Upper lobe of left lung (tissue), 6 donors: Measurements from ENCODE around the gene PTPRR. TPM values are rescaled to one million over a fixed set of nuclear protein-coding genes. Genes with fewer than 3 reads are reported as not detected.

Source experiments
- ATAC-seq, 2 donors: fragments of 200-7000 bp; cut with Tn5 transposase; one replicate each; pipeline ENCODE4 v1.9.1; 2022; ENCODE audit warnings: mild to moderate bottlenecking in 2 of 2, moderate library complexity in 2 of 2; ENCODE audit not compliant: low FRiP score in 2 of 2
- DNase-seq, 2 donors: peaks; one replicate each; pipeline ENCODE4 v3.0.0-alpha.2; 2019 to 2020
- H3K27ac ChIP-seq, 4 donors: fragments of 200-600 bp; sonication (generic); one replicate each; pipeline ENCODE4 v1.5.1; 2016 to 2019
- H3K27me3 ChIP-seq, 4 donors: fragments of 200-600 bp; sonication (generic); one replicate each; pipeline ENCODE4 v1.5.1; 2017 to 2019
- H3K36me3 ChIP-seq, 4 donors: fragments of 200-600 bp; sonication (generic); one replicate each; pipeline ENCODE4 v1.5.1; 2016 to 2019
- H3K4me1 ChIP-seq, 4 donors: fragments of 200-600 bp; sonication (generic); one replicate each; pipeline ENCODE4 v1.5.1; 2018 to 2019
- H3K4me3 ChIP-seq, 4 donors: fragments of 200-600 bp; sonication (generic); one replicate each; pipeline ENCODE4 v1.5.1; 2017 to 2019; ENCODE audit warnings: mild to moderate bottlenecking in 2 of 4, moderate library complexity in 1 of 4
- H3K9me3 ChIP-seq, 4 donors: fragments of 200-600 bp; sonication (generic); one replicate each; pipeline ENCODE4 v1.5.1; 2018 to 2019
- EP300 ChIP-seq, 4 donors: sonication (generic); formaldehyde crosslinking; IDR thresholded peaks; one replicate each; pipeline ENCODE4 v1.5.1; 2017; ENCODE audit warnings: antibody characterized with exemption in 4 of 4, control low read depth in 2 of 4
- POLR2A ChIP-seq, 4 donors: fragments of 450-650 bp; IDR thresholded peaks; one replicate each; pipeline ENCODE4 v1.5.1; 2016 to 2017; ENCODE audit warnings: antibody characterized with exemption in 4 of 4, mild to moderate bottlenecking in 2 of 4
- POLR2AphosphoS5 ChIP-seq, 2 donors: sonication (generic); formaldehyde crosslinking; IDR thresholded peaks; one replicate each; pipeline ENCODE4 v1.5.1; 2017; ENCODE audit warnings: antibody characterized with exemption in 2 of 2
- WGBS, 2 donors: methylation state at CpG; one replicate each; pipeline ENCODE4 v1.1.5; 2017 to 2018; 5-methylcytosine and 5-hydroxymethylcytosine counted together
- small RNA-seq, 4 donors: library from RNA; depleted of rRNA; stranded (forward); fragments of <200 nt; gene quantifications; one replicate each; pipeline ENCODE3, GENCODE V24; 2016
- total RNA-seq, 6 donors: library from RNA; depleted of rRNA in 4 of 6; stranded (reverse); fragments of >200 nt in 4 of 6; gene quantifications; one replicate each; pipeline versions ENCODE4 v1.1.0 to v1.2.1, GENCODE V29; 2016 to 2021
- TF ChIP-seq, protein P1 (sequence below), 6 experiments: fragments of 450-650 bp in 4 of 6; fragments of 200-600 bp in 2 of 6; sonication (generic) in 2 of 6; IDR thresholded peaks; one replicate each; pipeline ENCODE4 v1.5.1; 2016 to 2019; ENCODE audit warnings: antibody characterized with exemption in 6 of 6
- donor health status: DM: no; HTN: no; CAD: no; lungs with moderate emphysema.
- donor health status: DM: no; HTN: yes; CAD: no; lungs with severe emphysema.

The PTPRR gene
- total RNA-seq, 6 donors from 2014 or later: 0.30 to 2.7 (median 0.79) TPM; not detected in 1

DNA sequence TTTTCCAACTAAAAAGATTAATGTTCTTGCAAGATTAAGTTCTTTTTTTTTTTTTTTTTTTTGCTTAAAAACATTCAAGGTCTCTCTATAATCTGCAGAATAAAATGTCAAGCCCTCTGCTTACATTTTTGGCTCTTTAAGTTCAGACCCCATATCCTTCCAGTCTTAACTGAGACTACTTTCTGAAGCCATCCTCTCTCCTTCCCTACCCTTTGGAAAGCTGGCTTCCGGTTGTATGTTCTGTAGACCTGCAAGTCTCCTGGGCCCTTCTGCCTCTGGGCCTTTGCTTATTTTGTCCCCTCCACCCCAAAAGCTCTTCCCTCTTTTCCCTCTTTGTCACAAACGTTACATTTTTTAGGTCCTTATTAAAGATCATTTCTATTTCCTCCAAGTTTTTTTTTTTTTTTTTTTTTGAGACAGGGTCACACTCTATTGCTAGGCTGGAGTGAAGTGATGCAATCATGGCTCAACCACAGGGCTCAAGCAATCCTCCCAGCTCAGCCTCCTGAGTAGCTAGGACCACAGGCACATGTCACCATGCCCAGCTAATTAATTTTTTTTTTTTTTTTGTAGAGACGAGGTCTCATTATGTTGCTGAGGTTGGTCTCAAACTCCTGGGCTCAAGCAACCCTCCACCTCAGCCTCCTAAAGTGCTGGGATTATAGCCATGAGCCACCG, 329.9 kb downstream of the PTPRR start:
- ATAC-seq (no peak), DNase-seq (no peak)
- no peak overlapping the region for H3K4me3 ChIP-seq
- WGBS, 2 donors: 64 to 77% methylated on average over 4 of the region's 4 CpGs
- no peaks in the 10 kb centered on the region for H3K9me3 ChIP-seq
- no peaks in the 10 kb centered on the region for H3K4me1 ChIP-seq
- no peak for TF ChIP-seq POLR2AphosphoS5 (IDR thresholded peaks at IDR 0.05)
- TF ChIP-seq, protein P1, sequence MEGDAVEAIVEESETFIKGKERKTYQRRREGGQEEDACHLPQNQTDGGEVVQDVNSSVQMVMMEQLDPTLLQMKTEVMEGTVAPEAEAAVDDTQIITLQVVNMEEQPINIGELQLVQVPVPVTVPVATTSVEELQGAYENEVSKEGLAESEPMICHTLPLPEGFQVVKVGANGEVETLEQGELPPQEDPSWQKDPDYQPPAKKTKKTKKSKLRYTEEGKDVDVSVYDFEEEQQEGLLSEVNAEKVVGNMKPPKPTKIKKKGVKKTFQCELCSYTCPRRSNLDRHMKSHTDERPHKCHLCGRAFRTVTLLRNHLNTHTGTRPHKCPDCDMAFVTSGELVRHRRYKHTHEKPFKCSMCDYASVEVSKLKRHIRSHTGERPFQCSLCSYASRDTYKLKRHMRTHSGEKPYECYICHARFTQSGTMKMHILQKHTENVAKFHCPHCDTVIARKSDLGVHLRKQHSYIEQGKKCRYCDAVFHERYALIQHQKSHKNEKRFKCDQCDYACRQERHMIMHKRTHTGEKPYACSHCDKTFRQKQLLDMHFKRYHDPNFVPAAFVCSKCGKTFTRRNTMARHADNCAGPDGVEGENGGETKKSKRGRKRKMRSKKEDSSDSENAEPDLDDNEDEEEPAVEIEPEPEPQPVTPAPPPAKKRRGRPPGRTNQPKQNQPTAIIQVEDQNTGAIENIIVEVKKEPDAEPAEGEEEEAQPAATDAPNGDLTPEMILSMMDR (IDR thresholded peaks at IDR 0.05): no peak
- no peak for TF ChIP-seq EP300 (IDR thresholded peaks at IDR 0.05)
- TF ChIP-seq POLR2A (IDR thresholded peaks at IDR 0.05): no peak
- no peaks in the 10 kb centered on the region for H3K27me3 ChIP-seq
- H3K27ac ChIP-seq: no peak overlapping the region
- H3K36me3 ChIP-seq: peaks cover 0 to 11% (median 0%) of the 10 kb centered on the region in 4 donors

- H3K27me3 ChIP-seq: no peaks in the 10 kb centered on the region
- no peak overlapping the region for H3K4me3 ChIP-seq
- 31% methylated on average over 6 of the region's 6 CpGs for WGBS, 2 donors
- ATAC-seq (peak; percentile 62 to 90), DNase-seq (peak in 1 of 2 donors; percentile 67)
- H3K9me3 ChIP-seq: no peaks in the 10 kb centered on the region
- H3K4me1 ChIP-seq: no peaks in the 10 kb centered on the region
- H3K27ac ChIP-seq: no peak overlapping the region
- peaks cover 0 to 15% (median 0%) of the 10 kb centered on the region in 4 donors for H3K36me3 ChIP-seq
- TF ChIP-seq POLR2A (IDR thresholded peaks at IDR 0.05): no peak
- TF ChIP-seq, protein P1 (IDR thresholded peaks at IDR 0.05): peak; percentile 67 to 85 (median 80)
Observed at GRCh38 chr12:70590051-70590450, 330.5 kb downstream of the PTPRR start.

Small RNA genes within 50 kb of the gene (small RNA-seq; reads per million reads assigned to genes)
- gene RF00019: 0 reads per million in 4 donors

Other genes with a start within 250 kb of the PTPRR start
- gene TSPAN8, start 237.3 kb upstream of the PTPRR start, total RNA-seq: 10 to 100 TPM; 10.8 to 26.3 (median 13.7) TPM